ENCODE data around the gene MT1A.

DNA sequence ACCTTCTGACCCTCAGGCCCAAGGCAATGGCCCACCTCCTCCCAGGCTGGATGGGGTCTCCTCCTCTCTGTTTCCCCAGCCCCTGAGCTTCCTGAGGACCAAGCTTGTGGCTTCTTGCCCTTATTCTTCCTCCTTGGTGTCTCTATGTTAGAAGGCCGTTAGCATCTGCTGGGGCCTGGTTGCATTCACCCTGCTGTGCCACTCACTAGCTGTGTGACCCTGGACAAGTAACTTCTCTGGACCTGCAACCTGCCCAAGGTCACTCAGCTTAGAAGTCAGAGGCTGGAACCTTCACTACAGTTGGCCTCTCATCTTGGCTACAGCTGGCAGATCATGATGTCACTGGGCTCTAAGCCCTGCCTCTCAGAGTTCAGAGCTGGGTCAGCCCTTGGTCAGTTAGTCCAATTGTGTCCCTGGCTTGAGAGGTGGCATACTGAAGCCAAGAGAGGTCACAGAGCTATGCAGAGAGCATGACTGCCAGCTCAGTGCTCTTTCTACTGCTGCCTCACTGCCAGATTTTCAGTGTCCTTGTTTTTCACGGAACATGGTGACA is 27.1 kb upstream of the MT1A start:
- TF ChIP-seq POLR2AphosphoS5 (IDR thresholded peaks at IDR 0.05; ENCODE audit: low read depth, low read length), result no peak
- TF ChIP-seq, protein P1, sequence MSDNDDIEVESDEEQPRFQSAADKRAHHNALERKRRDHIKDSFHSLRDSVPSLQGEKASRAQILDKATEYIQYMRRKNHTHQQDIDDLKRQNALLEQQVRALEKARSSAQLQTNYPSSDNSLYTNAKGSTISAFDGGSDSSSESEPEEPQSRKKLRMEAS (IDR thresholded peaks at IDR 0.05), result no peak
- TF ChIP-seq CEBPB (IDR thresholded peaks at IDR 0.05; ENCODE audit: low read depth, low read length), result no peak
- TF ChIP-seq, protein P2, sequence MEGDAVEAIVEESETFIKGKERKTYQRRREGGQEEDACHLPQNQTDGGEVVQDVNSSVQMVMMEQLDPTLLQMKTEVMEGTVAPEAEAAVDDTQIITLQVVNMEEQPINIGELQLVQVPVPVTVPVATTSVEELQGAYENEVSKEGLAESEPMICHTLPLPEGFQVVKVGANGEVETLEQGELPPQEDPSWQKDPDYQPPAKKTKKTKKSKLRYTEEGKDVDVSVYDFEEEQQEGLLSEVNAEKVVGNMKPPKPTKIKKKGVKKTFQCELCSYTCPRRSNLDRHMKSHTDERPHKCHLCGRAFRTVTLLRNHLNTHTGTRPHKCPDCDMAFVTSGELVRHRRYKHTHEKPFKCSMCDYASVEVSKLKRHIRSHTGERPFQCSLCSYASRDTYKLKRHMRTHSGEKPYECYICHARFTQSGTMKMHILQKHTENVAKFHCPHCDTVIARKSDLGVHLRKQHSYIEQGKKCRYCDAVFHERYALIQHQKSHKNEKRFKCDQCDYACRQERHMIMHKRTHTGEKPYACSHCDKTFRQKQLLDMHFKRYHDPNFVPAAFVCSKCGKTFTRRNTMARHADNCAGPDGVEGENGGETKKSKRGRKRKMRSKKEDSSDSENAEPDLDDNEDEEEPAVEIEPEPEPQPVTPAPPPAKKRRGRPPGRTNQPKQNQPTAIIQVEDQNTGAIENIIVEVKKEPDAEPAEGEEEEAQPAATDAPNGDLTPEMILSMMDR (IDR thresholded peaks at IDR 0.05; ENCODE audit: control extremely low read depth in 1 of 3, insufficient read depth in 1 of 3, low read depth in 1 of 3, low read length in 3 of 3), result no peak

All from H1 (cell line).